Progenitor cell of endocrine pancreas (in vitro differentiated cells): Measurements from ENCODE around the gene DENND1B. TPM values are rescaled to one million over a fixed set of nuclear protein-coding genes. Genes with fewer than 3 reads are reported as not detected.
"Not testable (repeated sequence)": the region's sequence is repeated elsewhere in the genome, so short reads cannot be mapped to it uniquely, and the experiment has no call there.

ENCODE experiments used
- DNase-seq: peaks from one replicate; pipeline ENCODE4 v3.0.0; 2021; ENCODE audit warnings: low spot score; ENCODE audit not compliant: unreplicated experiment
- H3K27ac Mint-ChIP-seq: 2 replicates; pipeline ENCODE4 v1.8.0; 2021; ENCODE audit warnings: mild to moderate bottlenecking, moderate library complexity, mixed read lengths
- H3K27me3 Mint-ChIP-seq: 2 replicates; pipeline ENCODE4 v1.8.0; 2021; ENCODE audit warnings: mixed read lengths
- H3K36me3 Mint-ChIP-seq: 2 replicates; pipeline ENCODE4 v1.8.0; 2022; ENCODE audit warnings: mixed read lengths; ENCODE audit not compliant: insufficient read depth
- H3K4me1 Mint-ChIP-seq: 2 replicates; pipeline ENCODE4 v1.8.0; 2021; ENCODE audit warnings: low read depth, mixed read lengths
- H3K4me3 Mint-ChIP-seq: 2 replicates; pipeline ENCODE4 v1.8.0; 2021; ENCODE audit warnings: low read depth, mild to moderate bottlenecking, moderate library complexity, mixed read lengths
- H3K9me3 Mint-ChIP-seq: 2 replicates; pipeline ENCODE4 v1.8.0; 2021; ENCODE audit warnings: low read depth, mixed read lengths
- total RNA-seq: library from RNA; stranded (reverse); gene quantifications from 2 replicates; pipeline ENCODE4 v1.2.1, GENCODE V29; 2021
- TF ChIP-seq, protein P1 (sequence below): fragments of 200-600 bp; sonication (generic); IDR thresholded peaks from one replicate; pipeline ENCODE4 v1.5.0; 2021; ENCODE audit warnings: antibody characterized with exemption, mild to moderate bottlenecking; ENCODE audit not compliant: unreplicated experiment

Gene DENND1B
- total RNA-seq, 1 donor from 2014 or later = 15.7 TPM

DNA sequence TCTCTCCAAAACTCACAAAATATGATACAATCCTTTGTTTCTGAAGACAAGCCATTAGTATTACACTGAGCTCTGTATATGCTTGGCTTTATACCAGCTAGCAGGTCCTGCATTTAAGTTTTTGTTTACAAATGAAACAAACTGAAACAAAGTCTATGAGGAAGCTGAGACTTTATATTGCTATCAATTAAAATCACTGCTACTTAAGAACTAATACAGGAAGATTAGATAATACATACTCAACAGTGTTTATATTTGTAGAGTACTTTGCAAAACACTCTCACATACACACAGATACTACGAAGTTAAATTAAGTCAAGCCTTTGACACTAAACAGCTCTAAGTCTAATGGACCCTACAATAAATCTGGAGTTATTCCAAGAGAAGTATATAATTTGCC, 259.9 kb downstream of the DENND1B start:
- Mint-ChIP-seq H3K27me3 (no peaks in the 10 kb centered on the region), H3K4me3 (no peak overlapping the region), H3K36me3 (peaks cover 3% of the 10 kb centered on the region), H3K27ac (no peak overlapping the region), H3K4me1 (peaks cover 5% of the 10 kb centered on the region), H3K9me3 (no peaks in the 10 kb centered on the region)
- TF ChIP-seq, protein P1, sequence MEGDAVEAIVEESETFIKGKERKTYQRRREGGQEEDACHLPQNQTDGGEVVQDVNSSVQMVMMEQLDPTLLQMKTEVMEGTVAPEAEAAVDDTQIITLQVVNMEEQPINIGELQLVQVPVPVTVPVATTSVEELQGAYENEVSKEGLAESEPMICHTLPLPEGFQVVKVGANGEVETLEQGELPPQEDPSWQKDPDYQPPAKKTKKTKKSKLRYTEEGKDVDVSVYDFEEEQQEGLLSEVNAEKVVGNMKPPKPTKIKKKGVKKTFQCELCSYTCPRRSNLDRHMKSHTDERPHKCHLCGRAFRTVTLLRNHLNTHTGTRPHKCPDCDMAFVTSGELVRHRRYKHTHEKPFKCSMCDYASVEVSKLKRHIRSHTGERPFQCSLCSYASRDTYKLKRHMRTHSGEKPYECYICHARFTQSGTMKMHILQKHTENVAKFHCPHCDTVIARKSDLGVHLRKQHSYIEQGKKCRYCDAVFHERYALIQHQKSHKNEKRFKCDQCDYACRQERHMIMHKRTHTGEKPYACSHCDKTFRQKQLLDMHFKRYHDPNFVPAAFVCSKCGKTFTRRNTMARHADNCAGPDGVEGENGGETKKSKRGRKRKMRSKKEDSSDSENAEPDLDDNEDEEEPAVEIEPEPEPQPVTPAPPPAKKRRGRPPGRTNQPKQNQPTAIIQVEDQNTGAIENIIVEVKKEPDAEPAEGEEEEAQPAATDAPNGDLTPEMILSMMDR = no peak
- DNase-seq = no peak

DNA sequence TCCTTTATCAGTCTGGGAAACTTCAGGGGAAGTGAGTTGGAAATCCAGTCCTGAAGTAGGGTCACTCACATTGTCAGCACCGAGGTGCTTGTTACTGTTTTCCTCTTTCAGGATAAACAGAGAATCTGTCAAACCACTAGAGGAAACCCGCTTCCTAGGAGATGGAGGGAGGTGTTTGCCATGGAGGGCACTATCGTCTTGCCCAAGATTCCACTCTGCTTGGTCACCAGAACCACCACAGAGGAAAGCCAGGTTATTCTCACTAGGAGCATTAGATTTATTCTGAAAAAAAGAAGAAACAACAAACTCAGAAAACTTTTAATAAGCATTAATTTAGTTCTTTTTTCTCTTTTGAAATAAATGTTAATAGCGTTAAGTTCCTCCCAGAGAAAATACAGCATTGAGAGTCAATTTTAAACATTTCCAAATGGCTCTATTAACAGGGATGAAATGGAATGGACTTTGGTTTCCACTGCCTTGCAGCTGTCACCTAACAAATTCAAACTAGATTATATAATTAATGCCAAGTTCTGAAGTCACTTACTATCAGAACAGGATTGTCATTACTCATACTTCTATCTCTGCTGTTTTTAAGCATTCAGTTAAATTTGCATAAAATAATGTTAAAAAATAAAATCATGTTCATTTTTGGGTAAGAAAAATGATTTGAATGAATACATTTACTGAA, 264.4 kb downstream of the DENND1B start:
- no peak for DNase-seq
- no peaks in the 10 kb centered on the region for H3K9me3 Mint-ChIP-seq
- no peak overlapping the region for H3K27ac Mint-ChIP-seq
- no peak overlapping the region for H3K4me3 Mint-ChIP-seq
- H3K36me3 Mint-ChIP-seq = peaks cover 4% of the 10 kb centered on the region
- TF ChIP-seq, protein P1 = no peak
- H3K27me3 Mint-ChIP-seq = no peaks in the 10 kb centered on the region
- no peaks in the 10 kb centered on the region for H3K4me1 Mint-ChIP-seq

DNA sequence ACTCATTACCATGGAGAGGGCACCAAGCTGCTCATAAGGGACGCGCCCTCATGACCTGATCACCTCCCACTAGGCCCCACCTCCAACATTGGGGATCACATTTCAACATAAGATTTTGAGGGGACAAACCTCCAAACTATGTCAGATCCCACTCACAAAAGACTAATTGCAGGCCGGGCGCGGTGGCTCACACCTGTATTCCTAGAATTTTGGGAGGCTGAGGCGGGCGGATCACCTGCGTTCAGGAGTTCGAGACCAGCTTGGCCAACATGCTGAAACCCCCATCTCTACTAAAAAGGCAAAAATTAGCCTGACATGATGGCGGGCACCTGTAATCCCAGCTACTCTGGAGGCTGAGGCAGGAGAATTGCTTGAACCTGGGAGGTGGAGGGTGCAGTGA, 278.6 kb downstream of the DENND1B start:
- H3K4me3 Mint-ChIP-seq = no peak overlapping the region
- DNase-seq = no peak
- no peak overlapping the region for H3K27ac Mint-ChIP-seq
- H3K9me3 Mint-ChIP-seq = no peaks in the 10 kb centered on the region
- no peaks in the 10 kb centered on the region for H3K4me1 Mint-ChIP-seq
- no peaks in the 10 kb centered on the region for H3K27me3 Mint-ChIP-seq
- H3K36me3 Mint-ChIP-seq = no peaks in the 10 kb centered on the region
- TF ChIP-seq, protein P1 = no peak

DNA sequence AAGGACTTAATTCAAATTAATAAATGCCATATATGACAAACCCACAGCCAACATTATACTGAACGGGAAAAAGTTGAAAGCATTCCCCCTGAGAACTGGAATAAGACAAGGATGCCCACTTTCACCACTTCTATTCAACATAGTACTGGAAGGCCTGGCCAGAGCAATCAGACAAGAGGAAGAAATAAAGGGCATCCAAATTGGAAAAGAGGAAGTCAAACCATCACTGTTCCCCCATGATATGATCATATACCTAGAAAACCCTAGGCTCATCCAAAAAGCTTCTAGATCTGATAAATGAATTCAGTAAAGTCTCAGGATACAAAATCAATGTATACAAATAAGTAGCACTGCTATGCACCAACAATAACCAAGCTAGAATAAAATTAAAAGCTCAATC, 283.8 kb downstream of the DENND1B start:
- H3K27ac Mint-ChIP-seq, H3K27me3 Mint-ChIP-seq, DNase-seq, H3K36me3 Mint-ChIP-seq, H3K4me3 Mint-ChIP-seq, H3K4me1 Mint-ChIP-seq: not testable (repeated sequence)
- peaks cover 17% of the 10 kb centered on the region for H3K9me3 Mint-ChIP-seq

DNA sequence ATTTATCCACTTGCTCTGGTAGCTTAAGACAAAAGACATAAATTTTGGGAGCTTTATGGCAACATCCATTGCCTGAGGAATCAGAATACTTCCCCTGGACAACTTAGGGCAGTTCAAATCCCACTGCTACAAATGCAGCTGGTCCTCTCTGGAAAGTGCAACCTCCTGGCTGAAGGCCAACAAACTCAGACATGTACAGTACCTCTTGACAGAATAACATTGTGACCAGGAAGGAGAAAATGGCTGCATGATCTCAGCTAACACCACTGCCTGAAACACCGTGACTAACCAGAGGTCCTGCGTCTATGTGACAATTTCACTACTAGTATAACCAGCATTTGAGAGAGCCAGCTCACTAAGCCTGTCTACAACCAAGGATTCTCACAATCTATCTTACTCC, 288.3 kb downstream of the DENND1B start:
- TF ChIP-seq, protein P1 = no peak
- DNase-seq = no peak
- Mint-ChIP-seq H3K4me3 (no peak overlapping the region), H3K27me3 (no peaks in the 10 kb centered on the region), H3K36me3 (peaks cover 1% of the 10 kb centered on the region), H3K4me1 (peaks cover 16% of the 10 kb centered on the region), H3K9me3 (peaks cover 17% of the 10 kb centered on the region), H3K27ac (no peak overlapping the region)

DNA sequence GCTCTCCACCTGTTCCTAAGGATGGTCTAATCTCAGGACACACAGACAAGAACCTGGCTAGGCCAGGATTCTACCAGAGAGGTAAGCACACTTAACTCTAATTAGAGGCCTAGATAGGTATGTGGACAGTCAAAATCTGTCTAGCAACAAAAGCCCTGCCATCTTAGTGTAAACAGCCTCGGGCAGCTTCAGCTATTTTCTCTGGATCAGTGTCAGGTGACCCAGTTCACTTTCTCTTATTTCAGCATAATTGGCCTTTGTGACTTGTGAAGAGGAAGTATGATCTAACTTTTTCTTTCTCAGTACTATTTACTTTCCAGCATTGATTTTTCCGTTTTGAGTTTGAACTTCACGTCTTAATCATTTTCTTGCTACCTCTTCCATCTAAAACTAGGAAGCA, 289.5 kb downstream of the DENND1B start:
- peaks cover 1% of the 10 kb centered on the region for H3K36me3 Mint-ChIP-seq
- no peaks in the 10 kb centered on the region for H3K27me3 Mint-ChIP-seq
- peaks cover 25% of the 10 kb centered on the region for H3K4me1 Mint-ChIP-seq
- H3K27ac Mint-ChIP-seq = peak overlapping the region; percentile 78
- TF ChIP-seq, protein P1 = no peak
- no peak for DNase-seq
- H3K9me3 Mint-ChIP-seq = peaks cover 17% of the 10 kb centered on the region
- H3K4me3 Mint-ChIP-seq = no peak overlapping the region
